SKM-1 treated with dmso at 0.1 percent for 144 hours (cell line): ENCODE measurements around the gene ZBTB45.
A peak's percentile ranks its signal among the peaks of the same experiment; 100 is the strongest.
"Not testable (repeated sequence)": the region's sequence is repeated elsewhere in the genome, so short reads cannot be mapped to it uniquely, and the experiment has no call there.

Source experiments
- DNase-seq: peaks from one replicate; lab custom pipeline; 2025; ENCODE audit not compliant: unreplicated experiment; lab: John Stamatoyannopoulos, UW

Gene ZBTB45

GRCh38 chr19:58476498-58477015 is 43.1 kb downstream of the ZBTB45 start:
- no peak for DNase-seq

- peak; percentile 77 for DNase-seq
Measured at GRCh38 chr19:58475714-58476497, 43.7 kb downstream of the ZBTB45 start, which contains the start of gene ZNF446. Gene ZNF446, plus strand, starts transcription at chr19:58476352. Its CDS starts 867 bp downstream, at chr19:58477219.

GRCh38 chr19:58474997-58475713 is 44.5 kb downstream of the ZBTB45 start:
- no peak for DNase-seq

GRCh38 chr19:58474291-58474996 is 45.2 kb downstream of the ZBTB45 start:
- DNase-seq = no peak

- no peak for DNase-seq
Measured at GRCh38 chr19:58473775-58474174, 45.8 kb downstream of the ZBTB45 start.

- no peak for DNase-seq
Measured at GRCh38 chr19:58471736-58472135, 47.9 kb downstream of the ZBTB45 start.

- not testable (repeated sequence) for DNase-seq
Measured at GRCh38 chr19:58470837-58471543, 48.6 kb downstream of the ZBTB45 start.

- DNase-seq = no peak
Measured at GRCh38 chr19:58469241-58470013, 50.2 kb downstream of the ZBTB45 start.

GRCh38 chr19:58468216-58468839 is 51.3 kb downstream of the ZBTB45 start:
- no peak for DNase-seq

GRCh38 chr19:58466760-58467589 is 52.6 kb downstream of the ZBTB45 start, which contains the start of gene ZNF324:
Gene ZNF324, plus strand, starts transcription at chr19:58467080. Its CDS starts 2,106 bp downstream, at chr19:58469186.
- DNase-seq = peak; percentile 63

GRCh38 chr19:58466089-58466759 is 53.4 kb downstream of the ZBTB45 start:
- DNase-seq = no peak
